Panc1 (cell line): ENCODE results near the gene C22orf39. TPM values are rescaled to one million over a fixed set of nuclear protein-coding genes. Genes with fewer than 3 reads are reported as not detected.

Experiments used
- ATAC-seq: fragments of 200-7000 bp; cut with Tn5 transposase; 2 replicates; pipeline ENCODE4 v1.9.1; 2020; ENCODE audit warnings: mild to moderate bottlenecking, moderate library complexity
- BruUV-seq: library from RNA; stranded (reverse); fragments of 400-500 nt; replicated peaks from 2 replicates; lab custom pipeline; 2021; lab: Mats Ljungman, UMichigan
- CTCF ChIA-PET: fragments of 300-600 bp; sonication (Branson Sonifier 250); formaldehyde crosslinking; loops from one replicate; lab custom pipeline; 2022; ENCODE audit warnings: antibody characterized with exemption; lab: Charles Lee
- POLR2A ChIA-PET: fragments of 300-600 bp; sonication (Branson Sonifier 250); formaldehyde crosslinking; loops from one replicate; lab custom pipeline; 2022; ENCODE audit warnings: antibody characterized with exemption; lab: Charles Lee
- DNase-seq: peaks from one replicate; pipeline ENCODE4 v3.0.0-alpha.2; 2010; ENCODE audit warnings: low read depth, low spot score
- H3K27ac ChIP-seq: 2 replicates; pipeline ENCODE4 v1.5.1; 2011; ENCODE audit warnings: mild to moderate bottlenecking, low read length, inconsistent platforms
- H3K27me3 ChIP-seq: fragments of 200-500 bp; sonication (Bioruptor generic); 2 replicates; pipeline ENCODE4 v1.6.0; 2014; ENCODE audit warnings: low read length, inconsistent platforms; ENCODE audit not compliant: control insufficient read depth, insufficient read depth
- H3K36me3 ChIP-seq: fragments of 200-500 bp; sonication (Bioruptor generic); 2 replicates; pipeline ENCODE4 v1.5.1; 2014; ENCODE audit warnings: inconsistent platforms, mild to moderate bottlenecking, low read length, moderate library complexity; ENCODE audit not compliant: control insufficient read depth, insufficient read depth
- H3K4me1 ChIP-seq: 2 replicates; pipeline ENCODE4 v1.5.1; 2011; ENCODE audit warnings: inconsistent platforms, mild to moderate bottlenecking, low read length, moderate library complexity; ENCODE audit not compliant: control insufficient read depth, insufficient read depth
- H3K4me3 ChIP-seq, 2 experiments: 2 replicates each; pipeline ENCODE4 v1.5.1; 2011 to 2012; ENCODE audit warnings: low read depth in 2 of 2, low read length in 2 of 2, mild to moderate bottlenecking in 2 of 2, inconsistent platforms in 1 of 2, moderate library complexity in 1 of 2
- H3K9me3 ChIP-seq: fragments of 200-500 bp; sonication (Bioruptor generic); 2 replicates; pipeline ENCODE4 v1.5.1; 2014; ENCODE audit warnings: low read depth, mild to moderate bottlenecking, inconsistent platforms, low read length, moderate library complexity; ENCODE audit not compliant: control insufficient read depth, insufficient read depth
- POLR2AphosphoS5 ChIP-seq: IDR thresholded peaks from 2 replicates; pipeline ENCODE4 v1.6.1; 2012; ENCODE audit warnings: mild to moderate bottlenecking, low read depth, low read length, moderate library complexity
- SIN3A ChIP-seq: IDR thresholded peaks from 2 replicates; pipeline ENCODE4 v1.6.1; 2012; ENCODE audit warnings: low read depth, mild to moderate bottlenecking, low read length, moderate library complexity, borderline replicate concordance; ENCODE audit not compliant: insufficient read depth
- TCF7L2 ChIP-seq: IDR thresholded peaks from 2 replicates; pipeline ENCODE4 v1.6.1; 2011; ENCODE audit warnings: mild to moderate bottlenecking, low read depth, low read length, inconsistent platforms
- in situ Hi-C: cut with HindIII; loops from 2 replicates; pipeline ENCODE4 v1.10.0; 2016; ENCODE audit warnings: low sequenced_read_pairs, low pct_unique_long_range_greater_than_20kb
- intact Hi-C: fragments of 100-400 bp; cut with micrococcal nuclease; formaldehyde crosslinking; loops from one replicate; pipeline ENCODE4 v1.10.0; 2022; ENCODE audit not compliant: unreplicated experiment
- total RNA-seq: library from RNA; stranded (reverse); gene quantifications from one replicate; pipeline ENCODE4 v1.2.1, GENCODE V29; 2021; ENCODE audit not compliant: unreplicated experiment
- TF ChIP-seq, protein P1 (sequence below), 2 experiments: IDR thresholded peaks; 2 replicates each; pipeline ENCODE4 v1.6.1; 2011 to 2012; ENCODE audit warnings: low read depth in 2 of 2, control low read depth in 1 of 2, low read length in 1 of 2, mild to moderate bottlenecking in 1 of 2, moderate library complexity in 1 of 2; ENCODE audit not compliant: insufficient read depth in 1 of 2
- TF ChIP-seq, protein P2 (sequence below): fragments of 450-650 bp; IDR thresholded peaks from 2 replicates; pipeline ENCODE4 v1.5.1; 2017; ENCODE audit warnings: mild to moderate bottlenecking

The C22orf39 gene
- total RNA-seq, 1 experiment from 2014 or later: 20.5 TPM

DNA sequence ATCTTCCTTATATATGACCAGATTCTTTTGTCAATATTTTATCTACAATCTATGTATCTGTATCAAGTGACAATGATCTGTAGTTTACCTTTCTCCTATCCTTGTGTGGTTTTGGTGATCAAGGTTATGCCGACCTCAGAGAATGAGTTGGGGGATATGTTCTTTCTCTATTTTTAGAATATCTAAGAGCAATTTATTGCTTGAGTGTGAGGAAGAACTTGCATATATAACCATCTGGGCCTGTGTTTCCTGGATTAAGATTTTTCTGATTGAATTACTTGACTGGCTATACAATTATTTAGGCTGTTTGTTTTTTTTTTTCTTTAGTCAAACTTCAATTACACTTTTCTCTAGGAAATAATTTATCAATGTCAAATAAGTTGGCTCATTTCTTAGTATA, 14.0 kb upstream of the C22orf39 start:
- H3K4me1 ChIP-seq: no peaks in the 10 kb centered on the region
- no peak for DNase-seq
- H3K27me3 ChIP-seq: no peaks in the 10 kb centered on the region
- no peak overlapping the region for H3K4me3 ChIP-seq
- intact Hi-C loops (no loop called here), in situ Hi-C loops (no loop called here)
- ATAC-seq: no peak
- TF ChIP-seq, protein P1, sequence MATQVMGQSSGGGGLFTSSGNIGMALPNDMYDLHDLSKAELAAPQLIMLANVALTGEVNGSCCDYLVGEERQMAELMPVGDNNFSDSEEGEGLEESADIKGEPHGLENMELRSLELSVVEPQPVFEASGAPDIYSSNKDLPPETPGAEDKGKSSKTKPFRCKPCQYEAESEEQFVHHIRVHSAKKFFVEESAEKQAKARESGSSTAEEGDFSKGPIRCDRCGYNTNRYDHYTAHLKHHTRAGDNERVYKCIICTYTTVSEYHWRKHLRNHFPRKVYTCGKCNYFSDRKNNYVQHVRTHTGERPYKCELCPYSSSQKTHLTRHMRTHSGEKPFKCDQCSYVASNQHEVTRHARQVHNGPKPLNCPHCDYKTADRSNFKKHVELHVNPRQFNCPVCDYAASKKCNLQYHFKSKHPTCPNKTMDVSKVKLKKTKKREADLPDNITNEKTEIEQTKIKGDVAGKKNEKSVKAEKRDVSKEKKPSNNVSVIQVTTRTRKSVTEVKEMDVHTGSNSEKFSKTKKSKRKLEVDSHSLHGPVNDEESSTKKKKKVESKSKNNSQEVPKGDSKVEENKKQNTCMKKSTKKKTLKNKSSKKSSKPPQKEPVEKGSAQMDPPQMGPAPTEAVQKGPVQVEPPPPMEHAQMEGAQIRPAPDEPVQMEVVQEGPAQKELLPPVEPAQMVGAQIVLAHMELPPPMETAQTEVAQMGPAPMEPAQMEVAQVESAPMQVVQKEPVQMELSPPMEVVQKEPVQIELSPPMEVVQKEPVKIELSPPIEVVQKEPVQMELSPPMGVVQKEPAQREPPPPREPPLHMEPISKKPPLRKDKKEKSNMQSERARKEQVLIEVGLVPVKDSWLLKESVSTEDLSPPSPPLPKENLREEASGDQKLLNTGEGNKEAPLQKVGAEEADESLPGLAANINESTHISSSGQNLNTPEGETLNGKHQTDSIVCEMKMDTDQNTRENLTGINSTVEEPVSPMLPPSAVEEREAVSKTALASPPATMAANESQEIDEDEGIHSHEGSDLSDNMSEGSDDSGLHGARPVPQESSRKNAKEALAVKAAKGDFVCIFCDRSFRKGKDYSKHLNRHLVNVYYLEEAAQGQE (IDR thresholded peaks at IDR 0.05; ENCODE audit: insufficient read depth in 1 of 2, low read depth in 2 of 2, low read length in 1 of 2): no peak
- TF ChIP-seq SIN3A (no peak), POLR2AphosphoS5 (no peak), TCF7L2 (no peak)
- TF ChIP-seq, protein P2, sequence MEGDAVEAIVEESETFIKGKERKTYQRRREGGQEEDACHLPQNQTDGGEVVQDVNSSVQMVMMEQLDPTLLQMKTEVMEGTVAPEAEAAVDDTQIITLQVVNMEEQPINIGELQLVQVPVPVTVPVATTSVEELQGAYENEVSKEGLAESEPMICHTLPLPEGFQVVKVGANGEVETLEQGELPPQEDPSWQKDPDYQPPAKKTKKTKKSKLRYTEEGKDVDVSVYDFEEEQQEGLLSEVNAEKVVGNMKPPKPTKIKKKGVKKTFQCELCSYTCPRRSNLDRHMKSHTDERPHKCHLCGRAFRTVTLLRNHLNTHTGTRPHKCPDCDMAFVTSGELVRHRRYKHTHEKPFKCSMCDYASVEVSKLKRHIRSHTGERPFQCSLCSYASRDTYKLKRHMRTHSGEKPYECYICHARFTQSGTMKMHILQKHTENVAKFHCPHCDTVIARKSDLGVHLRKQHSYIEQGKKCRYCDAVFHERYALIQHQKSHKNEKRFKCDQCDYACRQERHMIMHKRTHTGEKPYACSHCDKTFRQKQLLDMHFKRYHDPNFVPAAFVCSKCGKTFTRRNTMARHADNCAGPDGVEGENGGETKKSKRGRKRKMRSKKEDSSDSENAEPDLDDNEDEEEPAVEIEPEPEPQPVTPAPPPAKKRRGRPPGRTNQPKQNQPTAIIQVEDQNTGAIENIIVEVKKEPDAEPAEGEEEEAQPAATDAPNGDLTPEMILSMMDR: no peak
- no TSS peak for BruUV-seq
- POLR2A ChIA-PET: no interaction called here
- H3K27ac ChIP-seq: no peak overlapping the region
- H3K36me3 ChIP-seq: peaks cover 23% of the 10 kb centered on the region
- no peaks in the 10 kb centered on the region for H3K9me3 ChIP-seq
- CTCF ChIA-PET: no interaction called here

DNA sequence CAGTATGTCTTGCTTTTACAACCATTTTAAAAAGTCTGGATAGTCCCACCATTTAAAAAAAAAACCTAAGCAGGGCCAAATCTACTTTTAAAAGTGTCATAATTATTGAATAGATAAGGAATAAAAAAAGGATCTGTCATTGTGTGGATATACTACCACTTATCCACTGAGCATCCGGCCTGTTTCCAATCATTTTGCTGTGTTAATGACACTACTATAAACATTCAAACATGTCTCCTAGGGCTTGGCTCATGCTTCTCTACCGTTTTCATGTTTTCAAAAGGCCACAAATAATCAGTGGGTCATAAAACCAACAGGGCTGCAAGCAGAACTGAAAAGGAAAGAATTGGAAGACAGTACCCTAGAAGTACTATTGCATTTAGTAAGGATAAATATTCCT, 12.5 kb upstream of the C22orf39 start:
- Histone ChIP-seq H3K9me3 (no peaks in the 10 kb centered on the region), H3K36me3 (peaks cover 20% of the 10 kb centered on the region), H3K4me3 (no peak overlapping the region), H3K27ac (no peak overlapping the region), H3K27me3 (no peaks in the 10 kb centered on the region), H3K4me1 (no peaks in the 10 kb centered on the region)
- ChIA-PET POLR2A (no interaction called here), CTCF (no interaction called here)
- in situ Hi-C loops: no loop called here
- no TSS peak for BruUV-seq
- no peak for DNase-seq
- no peak for TF ChIP-seq SIN3A
- TF ChIP-seq, protein P2: no peak
- TF ChIP-seq, protein P1 (IDR thresholded peaks at IDR 0.05; ENCODE audit: insufficient read depth in 1 of 2, low read depth in 2 of 2, low read length in 1 of 2): no peak
- TF ChIP-seq TCF7L2: no peak
- no peak for TF ChIP-seq POLR2AphosphoS5
- intact Hi-C loops: no loop called here
- ATAC-seq: no peak
